ENCODE data around the gene UBR7. TPM values are rescaled to one million over a fixed set of nuclear protein-coding genes. Genes with fewer than 3 reads are reported as not detected.
A peak's percentile ranks its signal among the peaks of the same experiment; 100 is the strongest.

Gene UBR7
- total and polyA plus RNA-seq, 2 experiments from 2014 or later = 12.4 to 45.3 TPM

DNA sequence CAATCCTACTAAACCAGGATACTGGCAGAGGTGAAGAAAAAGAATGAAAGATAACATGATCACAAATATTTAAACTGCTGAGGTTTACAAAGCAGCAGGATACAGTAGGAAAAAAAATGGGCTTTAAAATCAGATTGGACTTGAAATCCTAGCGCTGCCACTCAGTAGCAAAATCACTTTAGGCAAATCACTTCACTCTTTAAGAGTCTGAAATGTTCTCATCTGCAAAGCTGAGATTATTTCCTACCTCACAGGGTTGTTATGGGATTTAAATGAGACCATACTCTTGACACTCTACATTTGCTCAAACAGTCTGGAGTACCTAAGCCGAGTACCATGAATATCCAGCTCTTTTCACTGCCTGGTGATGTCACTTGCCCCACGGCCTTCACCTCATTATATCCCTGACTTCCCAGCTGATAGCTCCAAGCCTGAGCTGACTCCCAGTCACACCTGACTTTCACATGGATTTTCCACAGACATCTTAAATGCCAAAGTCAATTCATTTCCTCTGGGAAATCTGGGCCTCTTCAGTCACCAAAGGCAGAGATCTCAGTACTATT, 60.2 kb downstream of the UBR7 start:
- peak overlapping the region; percentile 76 for H3K27ac Mint-ChIP-seq
- peaks cover 7% of the 10 kb centered on the region; the same call in 2 of the 3 replicates for H3K36me3 Mint-ChIP-seq (ENCODE audit: low read depth)
- H3F3A ChIP-seq (replicated peaks; ENCODE audit: low read depth) = no peaks in the 10 kb centered on the region
- H3K9me2 ChIP-seq (ENCODE audit: insufficient read depth) = no peaks in the 10 kb centered on the region
- H3K27me3 ChIP-seq (ENCODE audit: insufficient read depth) = no peaks in the 10 kb centered on the region
- H3K4me2 ChIP-seq = no peak overlapping the region
- TF ChIP-seq NANOG (IDR thresholded peaks at IDR 0.05; ENCODE audit: borderline replicate concordance) = no peak
- TF ChIP-seq STAT1 (IDR thresholded peaks at IDR 0.05; ENCODE audit: unreplicated experiment) = no peak
- TF ChIP-seq, protein P1, sequence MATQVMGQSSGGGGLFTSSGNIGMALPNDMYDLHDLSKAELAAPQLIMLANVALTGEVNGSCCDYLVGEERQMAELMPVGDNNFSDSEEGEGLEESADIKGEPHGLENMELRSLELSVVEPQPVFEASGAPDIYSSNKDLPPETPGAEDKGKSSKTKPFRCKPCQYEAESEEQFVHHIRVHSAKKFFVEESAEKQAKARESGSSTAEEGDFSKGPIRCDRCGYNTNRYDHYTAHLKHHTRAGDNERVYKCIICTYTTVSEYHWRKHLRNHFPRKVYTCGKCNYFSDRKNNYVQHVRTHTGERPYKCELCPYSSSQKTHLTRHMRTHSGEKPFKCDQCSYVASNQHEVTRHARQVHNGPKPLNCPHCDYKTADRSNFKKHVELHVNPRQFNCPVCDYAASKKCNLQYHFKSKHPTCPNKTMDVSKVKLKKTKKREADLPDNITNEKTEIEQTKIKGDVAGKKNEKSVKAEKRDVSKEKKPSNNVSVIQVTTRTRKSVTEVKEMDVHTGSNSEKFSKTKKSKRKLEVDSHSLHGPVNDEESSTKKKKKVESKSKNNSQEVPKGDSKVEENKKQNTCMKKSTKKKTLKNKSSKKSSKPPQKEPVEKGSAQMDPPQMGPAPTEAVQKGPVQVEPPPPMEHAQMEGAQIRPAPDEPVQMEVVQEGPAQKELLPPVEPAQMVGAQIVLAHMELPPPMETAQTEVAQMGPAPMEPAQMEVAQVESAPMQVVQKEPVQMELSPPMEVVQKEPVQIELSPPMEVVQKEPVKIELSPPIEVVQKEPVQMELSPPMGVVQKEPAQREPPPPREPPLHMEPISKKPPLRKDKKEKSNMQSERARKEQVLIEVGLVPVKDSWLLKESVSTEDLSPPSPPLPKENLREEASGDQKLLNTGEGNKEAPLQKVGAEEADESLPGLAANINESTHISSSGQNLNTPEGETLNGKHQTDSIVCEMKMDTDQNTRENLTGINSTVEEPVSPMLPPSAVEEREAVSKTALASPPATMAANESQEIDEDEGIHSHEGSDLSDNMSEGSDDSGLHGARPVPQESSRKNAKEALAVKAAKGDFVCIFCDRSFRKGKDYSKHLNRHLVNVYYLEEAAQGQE (IDR thresholded peaks at IDR 0.05; ENCODE audit: unreplicated experiment) = no peak
- TF ChIP-seq, protein P2, sequence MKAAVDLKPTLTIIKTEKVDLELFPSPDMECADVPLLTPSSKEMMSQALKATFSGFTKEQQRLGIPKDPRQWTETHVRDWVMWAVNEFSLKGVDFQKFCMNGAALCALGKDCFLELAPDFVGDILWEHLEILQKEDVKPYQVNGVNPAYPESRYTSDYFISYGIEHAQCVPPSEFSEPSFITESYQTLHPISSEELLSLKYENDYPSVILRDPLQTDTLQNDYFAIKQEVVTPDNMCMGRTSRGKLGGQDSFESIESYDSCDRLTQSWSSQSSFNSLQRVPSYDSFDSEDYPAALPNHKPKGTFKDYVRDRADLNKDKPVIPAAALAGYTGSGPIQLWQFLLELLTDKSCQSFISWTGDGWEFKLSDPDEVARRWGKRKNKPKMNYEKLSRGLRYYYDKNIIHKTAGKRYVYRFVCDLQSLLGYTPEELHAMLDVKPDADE (IDR thresholded peaks at IDR 0.05) = no peak
- no peak for TF ChIP-seq ZNF114 (CRISPR knock-in tag; IDR thresholded peaks at IDR 0.05)
- TF ChIP-seq JUNB (IDR thresholded peaks at IDR 0.05; ENCODE audit: unreplicated experiment) = no peak
- TF ChIP-seq CREB1 (CRISPR knock-in tag; IDR thresholded peaks at IDR 0.05; ENCODE audit: low read depth) = no peak
- no peak for TF ChIP-seq ZNF331 (CRISPR knock-in tag; IDR thresholded peaks at IDR 0.05; ENCODE audit: low read depth)
- TF ChIP-seq, protein P3, sequence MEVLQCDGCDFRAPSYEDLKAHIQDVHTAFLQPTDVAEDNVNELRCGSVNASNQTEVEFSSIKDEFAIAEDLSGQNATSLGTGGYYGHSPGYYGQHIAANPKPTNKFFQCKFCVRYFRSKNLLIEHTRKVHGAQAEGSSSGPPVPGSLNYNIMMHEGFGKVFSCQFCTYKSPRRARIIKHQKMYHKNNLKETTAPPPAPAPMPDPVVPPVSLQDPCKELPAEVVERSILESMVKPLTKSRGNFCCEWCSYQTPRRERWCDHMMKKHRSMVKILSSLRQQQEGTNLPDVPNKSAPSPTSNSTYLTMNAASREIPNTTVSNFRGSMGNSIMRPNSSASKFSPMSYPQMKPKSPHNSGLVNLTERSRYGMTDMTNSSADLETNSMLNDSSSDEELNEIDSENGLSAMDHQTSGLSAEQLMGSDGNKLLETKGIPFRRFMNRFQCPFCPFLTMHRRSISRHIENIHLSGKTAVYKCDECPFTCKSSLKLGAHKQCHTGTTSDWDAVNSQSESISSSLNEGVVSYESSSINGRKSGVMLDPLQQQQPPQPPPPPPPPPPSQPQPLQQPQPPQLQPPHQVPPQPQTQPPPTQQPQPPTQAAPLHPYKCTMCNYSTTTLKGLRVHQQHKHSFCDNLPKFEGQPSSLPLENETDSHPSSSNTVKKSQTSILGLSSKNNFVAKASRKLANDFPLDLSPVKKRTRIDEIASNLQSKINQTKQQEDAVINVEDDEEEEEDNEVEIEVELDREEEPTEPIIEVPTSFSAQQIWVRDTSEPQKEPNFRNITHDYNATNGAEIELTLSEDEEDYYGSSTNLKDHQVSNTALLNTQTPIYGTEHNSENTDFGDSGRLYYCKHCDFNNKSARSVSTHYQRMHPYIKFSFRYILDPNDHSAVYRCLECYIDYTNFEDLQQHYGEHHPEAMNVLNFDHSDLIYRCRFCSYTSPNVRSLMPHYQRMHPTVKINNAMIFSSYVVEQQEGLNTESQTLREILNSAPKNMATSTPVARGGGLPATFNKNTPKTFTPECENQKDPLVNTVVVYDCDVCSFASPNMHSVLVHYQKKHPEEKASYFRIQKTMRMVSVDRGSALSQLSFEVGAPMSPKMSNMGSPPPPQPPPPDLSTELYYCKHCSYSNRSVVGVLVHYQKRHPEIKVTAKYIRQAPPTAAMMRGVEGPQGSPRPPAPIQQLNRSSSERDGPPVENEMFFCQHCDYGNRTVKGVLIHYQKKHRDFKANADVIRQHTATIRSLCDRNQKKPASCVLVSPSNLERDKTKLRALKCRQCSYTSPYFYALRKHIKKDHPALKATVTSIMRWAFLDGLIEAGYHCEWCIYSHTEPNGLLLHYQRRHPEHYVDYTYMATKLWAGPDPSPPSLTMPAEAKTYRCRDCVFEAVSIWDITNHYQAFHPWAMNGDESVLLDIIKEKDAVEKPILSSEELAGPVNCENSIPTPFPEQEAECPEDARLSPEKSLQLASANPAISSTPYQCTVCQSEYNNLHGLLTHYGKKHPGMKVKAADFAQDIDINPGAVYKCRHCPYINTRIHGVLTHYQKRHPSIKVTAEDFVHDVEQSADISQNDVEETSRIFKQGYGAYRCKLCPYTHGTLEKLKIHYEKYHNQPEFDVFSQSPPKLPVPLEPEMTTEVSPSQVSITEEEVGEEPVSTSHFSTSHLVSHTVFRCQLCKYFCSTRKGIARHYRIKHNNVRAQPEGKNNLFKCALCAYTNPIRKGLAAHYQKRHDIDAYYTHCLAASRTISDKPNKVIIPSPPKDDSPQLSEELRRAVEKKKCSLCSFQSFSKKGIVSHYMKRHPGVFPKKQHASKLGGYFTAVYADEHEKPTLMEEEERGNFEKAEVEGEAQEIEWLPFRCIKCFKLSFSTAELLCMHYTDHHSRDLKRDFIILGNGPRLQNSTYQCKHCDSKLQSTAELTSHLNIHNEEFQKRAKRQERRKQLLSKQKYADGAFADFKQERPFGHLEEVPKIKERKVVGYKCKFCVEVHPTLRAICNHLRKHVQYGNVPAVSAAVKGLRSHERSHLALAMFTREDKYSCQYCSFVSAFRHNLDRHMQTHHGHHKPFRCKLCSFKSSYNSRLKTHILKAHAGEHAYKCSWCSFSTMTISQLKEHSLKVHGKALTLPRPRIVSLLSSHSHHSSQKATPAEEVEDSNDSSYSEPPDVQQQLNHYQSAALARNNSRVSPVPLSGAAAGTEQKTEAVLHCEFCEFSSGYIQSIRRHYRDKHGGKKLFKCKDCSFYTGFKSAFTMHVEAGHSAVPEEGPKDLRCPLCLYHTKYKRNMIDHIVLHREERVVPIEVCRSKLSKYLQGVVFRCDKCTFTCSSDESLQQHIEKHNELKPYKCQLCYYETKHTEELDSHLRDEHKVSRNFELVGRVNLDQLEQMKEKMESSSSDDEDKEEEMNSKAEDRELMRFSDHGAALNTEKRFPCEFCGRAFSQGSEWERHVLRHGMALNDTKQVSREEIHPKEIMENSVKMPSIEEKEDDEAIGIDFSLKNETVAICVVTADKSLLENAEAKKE (CRISPR knock-in tag; IDR thresholded peaks at IDR 0.05) = no peak
- peaks cover 17% of the 10 kb centered on the region for H3K4me1 Mint-ChIP-seq
- H3K9me3 Mint-ChIP-seq = no peaks in the 10 kb centered on the region
- no peak overlapping the region for H3K27ac ChIP-seq (ENCODE audit: low read depth)
- no peak overlapping the region for H2AFZ ChIP-seq
- H3K27me3 Mint-ChIP-seq (ENCODE audit: insufficient read depth, low read depth, poor library complexity) = no peaks in the 10 kb centered on the region
- H3K79me2 ChIP-seq (replicated peaks; ENCODE audit: insufficient read depth) = peaks cover 22% of the 10 kb centered on the region; the same call in 1 of the 2 replicates
- no peak overlapping the region for H3K4me3 Mint-ChIP-seq
- peaks cover 8% of the 10 kb centered on the region for H4K20me1 ChIP-seq (replicated peaks; ENCODE audit: insufficient read depth)
- H3K36me3 ChIP-seq (ENCODE audit: insufficient read depth) = peaks cover 7% of the 10 kb centered on the region; the same call in 1 of the 2 replicates
- DNase-seq (ENCODE audit: low spot score) = no peak
- H3K4me1 ChIP-seq (ENCODE audit: insufficient read depth) = no peaks in the 10 kb centered on the region; the same call in 1 of the 2 replicates
- ATAC-seq = no peak
- H3K4me3 ChIP-seq = no peak overlapping the region

All from GM23338 (cell line).